ENCODE data around the gene MUC20. TPM values are rescaled to one million over a fixed set of nuclear protein-coding genes. Genes with fewer than 3 reads are reported as not detected.

Gene MUC20
- total and polyA plus RNA-seq, 9 of the 15 experiments (the other 6 are each of a cell fraction or from before 2014, with no cell fraction given): 0.03 to 0.23 (median 0.15) TPM; not detected in 3

DNA sequence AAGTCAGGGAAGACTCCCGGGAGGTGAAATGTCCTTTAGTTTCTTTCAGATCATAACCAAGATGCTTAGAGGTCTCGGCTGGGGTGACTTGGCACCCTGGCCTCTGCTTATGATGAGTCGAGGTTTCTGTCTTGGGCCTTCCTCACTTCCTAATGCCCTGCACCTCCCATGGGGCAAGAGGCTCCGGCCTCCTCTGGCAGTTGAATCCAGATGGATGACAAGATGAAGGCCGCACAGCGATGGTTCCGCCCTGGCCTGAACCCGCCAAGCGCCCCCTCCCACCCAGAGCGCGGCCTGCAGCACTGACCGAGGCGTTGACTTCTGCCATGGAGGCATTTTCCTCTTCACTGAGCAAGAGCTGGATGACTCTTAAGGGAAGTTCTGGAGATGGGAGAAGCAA, 31.3 kb downstream of the MUC20 start (continued):
- TF ChIP-seq, protein P1, sequence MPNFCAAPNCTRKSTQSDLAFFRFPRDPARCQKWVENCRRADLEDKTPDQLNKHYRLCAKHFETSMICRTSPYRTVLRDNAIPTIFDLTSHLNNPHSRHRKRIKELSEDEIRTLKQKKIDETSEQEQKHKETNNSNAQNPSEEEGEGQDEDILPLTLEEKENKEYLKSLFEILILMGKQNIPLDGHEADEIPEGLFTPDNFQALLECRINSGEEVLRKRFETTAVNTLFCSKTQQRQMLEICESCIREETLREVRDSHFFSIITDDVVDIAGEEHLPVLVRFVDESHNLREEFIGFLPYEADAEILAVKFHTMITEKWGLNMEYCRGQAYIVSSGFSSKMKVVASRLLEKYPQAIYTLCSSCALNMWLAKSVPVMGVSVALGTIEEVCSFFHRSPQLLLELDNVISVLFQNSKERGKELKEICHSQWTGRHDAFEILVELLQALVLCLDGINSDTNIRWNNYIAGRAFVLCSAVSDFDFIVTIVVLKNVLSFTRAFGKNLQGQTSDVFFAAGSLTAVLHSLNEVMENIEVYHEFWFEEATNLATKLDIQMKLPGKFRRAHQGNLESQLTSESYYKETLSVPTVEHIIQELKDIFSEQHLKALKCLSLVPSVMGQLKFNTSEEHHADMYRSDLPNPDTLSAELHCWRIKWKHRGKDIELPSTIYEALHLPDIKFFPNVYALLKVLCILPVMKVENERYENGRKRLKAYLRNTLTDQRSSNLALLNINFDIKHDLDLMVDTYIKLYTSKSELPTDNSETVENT (CRISPR knock-in tag; IDR thresholded peaks at IDR 0.05): no peak
- TF ChIP-seq SIN3B (IDR thresholded peaks at IDR 0.05; ENCODE audit: low read depth): no peak

GRCh38 chr3:195752546-195753331, 32.0 kb downstream of the MUC20 start:
- POLR2A ChIA-PET: no interaction called here

More at GRCh38 chr3:195752546-195753331, 32.0 kb downstream of the MUC20 start:
- CTCF ChIA-PET (ENCODE audit: low intra/inter-chr PET ratio): no interaction called here
- peaks cover 8 to 45% of the 10 kb centered on the region in 2 experiments; a peak in 4 of 5 replicates for H3K27me3 ChIP-seq (ENCODE audit: control insufficient read depth in 2 of 2, insufficient read depth in 2 of 2, low read length in 2 of 2)
- in situ Hi-C loops (cut with MboI): no loop called here
- 22% methylated on average over 19 of the region's 26 CpGs for WGBS (ENCODE audit: insufficient coverage, low coverage, missing lambda C conversion rate)
- no peak overlapping the region for H2AFZ ChIP-seq (ENCODE audit: low read depth, low read length)
- intact Hi-C loops (cut with micrococcal nuclease): no loop called here
- H3K27ac ChIP-seq (ENCODE audit: extremely low read depth, low read depth, low read length): no peak overlapping the region
- peaks cover 0 to 25% of the 10 kb centered on the region in 2 experiments; a peak in 3 of 5 replicates for H3K4me1 ChIP-seq (replicated peaks in 1 of 2; ENCODE audit: control insufficient read depth in 2 of 2, insufficient read depth in 2 of 2, low read length in 2 of 2)
- H4K20me1 ChIP-seq (replicated peaks; ENCODE audit: control insufficient read depth, insufficient read depth, low read length): no peaks in the 10 kb centered on the region; the same call in 1 of the 2 replicates
- no peak overlapping the region for H3K4me2 ChIP-seq (ENCODE audit: insufficient read depth, low read length)
- H3K9me1 ChIP-seq (ENCODE audit: control insufficient read depth, insufficient read depth, low read length): no peaks in the 10 kb centered on the region
- BruUV-seq (replicated peaks): no TSS peak
- FAIRE-seq: no peak
- H3K9me3 ChIP-seq (replicated peaks; ENCODE audit: control insufficient read depth, insufficient read depth, low read depth, low read length): no peaks in the 10 kb centered on the region
- ATAC-seq: peak; percentile 14; the same call in 2 of the 3 replicates
- peak; percentile 30 to 77 (median 56) for DNase-seq (ENCODE audit: extremely low read depth in 1 of 4, low spot score in 3 of 4)
- H3K4me3 ChIP-seq: no peak overlapping the region
- H3K9ac ChIP-seq (ENCODE audit: insufficient read depth in 1 of 2, low read depth in 2 of 2, low read length in 2 of 2): peak overlapping the region in 1 of 2 experiments; percentile 72; a peak in 1 of 4 replicates
- H3K36me3 ChIP-seq (ENCODE audit: control insufficient read depth, insufficient read depth, low read length): no peaks in the 10 kb centered on the region
- TF ChIP-seq EGR1 (conservative IDR thresholded peaks at IDR 0.05): peak; percentile 84
- TF ChIP-seq ZNF780A (CRISPR knock-in tag; IDR thresholded peaks at IDR 0.05): no peak
- no peaks in the 10 kb centered on the region for H3K79me2 ChIP-seq (ENCODE audit: control insufficient read depth, insufficient read depth, low read length)
